Forelimb muscle (tissue), 1 donor: Measurements from ENCODE around the gene BPGM. TPM values are rescaled to one million over a fixed set of nuclear protein-coding genes. Genes with fewer than 3 reads are reported as not detected.

Experiments
- DNase-seq: peaks from one replicate; pipeline ENCODE4 v3.0.0-alpha.2; 2013; ENCODE audit warnings: low read depth
- polyA plus RNA-seq: library from polyadenylated mRNA; unstranded; fragments of 120-200 nt; gene quantifications from one replicate; pipeline ENCODE4 v1.2.1, GENCODE V29; 2013; ENCODE audit not compliant: insufficient read length

The BPGM gene
- polyA plus RNA-seq, 1 donor: 20.9 TPM

GRCh38 chr7:134718211-134718875, 71.7 kb downstream of the BPGM start:
- no peak for DNase-seq

GRCh38 chr7:134720091-134720935, 73.7 kb downstream of the BPGM start:
- peak; percentile 65 for DNase-seq

DNA sequence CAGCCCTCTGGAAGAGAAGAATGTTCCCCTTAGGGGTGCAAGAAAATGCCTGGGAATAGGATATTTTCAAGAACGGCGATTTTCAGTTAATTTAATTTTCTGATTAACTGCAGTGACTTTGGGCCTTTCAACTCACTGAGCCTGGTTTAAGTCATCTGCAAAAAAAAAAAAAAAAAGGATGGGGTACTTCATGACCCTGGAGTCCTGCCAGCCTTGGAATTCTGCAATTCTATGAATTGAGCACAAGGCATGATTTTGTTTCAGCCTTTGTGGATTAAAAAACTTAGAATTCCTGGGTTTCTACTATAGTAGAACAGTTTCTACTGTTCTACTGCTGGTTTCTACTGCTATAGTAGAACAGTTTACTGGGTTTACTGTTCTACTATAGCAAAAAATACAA, 74.5 kb downstream of the BPGM start:
- DNase-seq: no peak

- no peak for DNase-seq
Observed at GRCh38 chr7:134722786-134723322, 76.2 kb downstream of the BPGM start.

- no peak for DNase-seq
Observed at GRCh38 chr7:134723892-134724291, 77.2 kb downstream of the BPGM start.

- DNase-seq: no peak
Observed at GRCh38 chr7:134724606-134725005, 78.0 kb downstream of the BPGM start.

GRCh38 chr7:134726581-134726980, 79.9 kb downstream of the BPGM start:
- no peak for DNase-seq

- no peak for DNase-seq
Observed at GRCh38 chr7:134727711-134728110, 81.1 kb downstream of the BPGM start.

Other genes starting within 250 kb of the BPGM start
- gene AKR1B1, start 187.8 kb upstream of the BPGM start, polyA plus RNA-seq: 103 TPM
- gene AKR1B10, start 119.3 kb upstream of the BPGM start, polyA plus RNA-seq: 0.37 TPM
- 0.42 TPM for gene AKR1B15, start 97.7 kb upstream of the BPGM start, polyA plus RNA-seq
- gene CALD1, start 132.8 kb downstream of the BPGM start, polyA plus RNA-seq: 98.8 TPM